CD8-positive, alpha-beta memory T cell (primary cell): ENCODE measurements around the gene TENM4. TPM values are rescaled to one million over a fixed set of nuclear protein-coding genes. Genes with fewer than 3 reads are reported as not detected.

Source experiments
- CTCF ChIA-PET: fragments of 350-600 bp; sonication (Branson Sonifier 250); formaldehyde crosslinking; loops from one replicate; lab custom pipeline; 2021; ENCODE audit warnings: antibody characterized with exemption; lab: Charles Lee
- POLR2A ChIA-PET: fragments of 350-600 bp; sonication (Branson Sonifier 250); formaldehyde crosslinking; loops from one replicate; lab custom pipeline; 2021; ENCODE audit warnings: antibody characterized with exemption; lab: Charles Lee
- DNase-seq, 5 donors: peaks; one replicate each; pipeline versions ENCODE4 v3.0.0 to v3.0.0-alpha.2; 2020 to 2022; ENCODE audit warnings: mixed read lengths in 1 of 5
- H3K27ac ChIP-seq: one replicate; pipeline ENCODE4 v1.7.0; 2013; ENCODE audit warnings: low read depth, mild to moderate bottlenecking, low read length, moderate library complexity
- H3K27me3 ChIP-seq: 2 replicates; pipeline ENCODE4 v1.7.0; 2013; ENCODE audit warnings: low read length, mild to moderate bottlenecking; ENCODE audit not compliant: insufficient read depth, poor library complexity, severe bottlenecking
- H3K36me3 ChIP-seq: 2 replicates; pipeline ENCODE4 v1.7.0; 2013; ENCODE audit warnings: mild to moderate bottlenecking, low read length, moderate library complexity; ENCODE audit not compliant: insufficient read depth
- H3K4me1 ChIP-seq: 2 replicates; pipeline ENCODE4 v1.7.0; 2013; ENCODE audit warnings: mild to moderate bottlenecking, low read length, moderate library complexity; ENCODE audit not compliant: insufficient read depth
- H3K4me3 ChIP-seq: 2 replicates; pipeline ENCODE4 v1.7.0; 2013; ENCODE audit warnings: mild to moderate bottlenecking, low read length
- H3K9me3 ChIP-seq: 2 replicates; pipeline ENCODE4 v1.7.0; 2013; ENCODE audit warnings: mild to moderate bottlenecking, low read length
- H3K27ac Mint-ChIP-seq, 8 donors: one replicate each; pipeline ENCODE4 v1.8.0; 2020 to 2021; ENCODE audit warnings: mixed read lengths in 8 of 8, mild to moderate bottlenecking in 6 of 8, inconsistent platforms in 3 of 8, moderate library complexity in 3 of 8
- H3K27me3 Mint-ChIP-seq, 2 donors: one replicate each; pipeline ENCODE4 v1.8.0; 2020 to 2021; ENCODE audit warnings: mixed read lengths in 2 of 2, mild to moderate bottlenecking in 1 of 2, moderate library complexity in 1 of 2
- H3K36me3 Mint-ChIP-seq, 3 donors: one replicate each; pipeline ENCODE4 v1.8.0; 2020 to 2021; ENCODE audit warnings: mixed read lengths in 3 of 3, inconsistent platforms in 1 of 3, mild to moderate bottlenecking in 1 of 3
- H3K4me1 Mint-ChIP-seq, 3 donors: one replicate each; pipeline ENCODE4 v1.8.0; 2020 to 2021; ENCODE audit warnings: mixed read lengths in 3 of 3, inconsistent platforms in 1 of 3, mild to moderate bottlenecking in 1 of 3
- H3K4me3 Mint-ChIP-seq, 7 donors: one replicate each; pipeline ENCODE4 v1.8.0; 2020 to 2021; ENCODE audit warnings: mixed read lengths in 7 of 7, mild to moderate bottlenecking in 6 of 7, moderate library complexity in 4 of 7, inconsistent platforms in 2 of 7
- H3K9me3 Mint-ChIP-seq, 5 donors: one replicate each; pipeline ENCODE4 v1.8.0; 2020 to 2022; ENCODE audit warnings: mixed read lengths in 5 of 5, mild to moderate bottlenecking in 3 of 5, moderate library complexity in 2 of 5, inconsistent platforms in 1 of 5
- polyA plus RNA-seq: library from polyadenylated mRNA; unstranded; fragments of 300-500 nt; fragmentation: Illumina TruSeq; gene quantifications from one replicate; pipeline ENCODE4 v1.2.3, GENCODE V29; 2021
- total RNA-seq, 2 experiments: library from RNA; stranded (reverse); gene quantifications; one replicate each; pipeline ENCODE4 v1.2.3, GENCODE V29; 2021

TENM4 gene
- total and polyA plus RNA-seq, 3 experiments from 2014 or later = not detected

GRCh38 chr11:79423736-79424135 is 17.1 kb downstream of the TENM4 start:
- ChIA-PET POLR2A (no interaction called here), CTCF (no interaction called here)
- no peaks in the 10 kb centered on the region for H3K36me3 Mint-ChIP-seq
- no peaks in the 10 kb centered on the region for H3K4me1 Mint-ChIP-seq
- H3K9me3 Mint-ChIP-seq = peaks cover 0 to 12% (median 0%) of the 10 kb centered on the region in 5 donors
- no peaks in the 10 kb centered on the region for H3K27me3 Mint-ChIP-seq
- H3K27ac ChIP-seq = no peak overlapping the region
- H3K9me3 ChIP-seq = no peaks in the 10 kb centered on the region
- no peak overlapping the region for H3K27ac Mint-ChIP-seq
- H3K4me3 ChIP-seq = no peak overlapping the region
- no peaks in the 10 kb centered on the region for H3K4me1 ChIP-seq
- H3K36me3 ChIP-seq = no peaks in the 10 kb centered on the region
- DNase-seq = no peak
- no peak overlapping the region for H3K4me3 Mint-ChIP-seq
- H3K27me3 ChIP-seq = no peaks in the 10 kb centered on the region

- no peak for DNase-seq
- ChIA-PET POLR2A (no interaction called here), CTCF (no interaction called here)
- no peak overlapping the region for H3K27ac Mint-ChIP-seq
- H3K4me1 Mint-ChIP-seq = no peaks in the 10 kb centered on the region
- Histone ChIP-seq H3K27ac (no peak overlapping the region), H3K36me3 (no peaks in the 10 kb centered on the region), H3K27me3 (no peaks in the 10 kb centered on the region), H3K4me1 (no peaks in the 10 kb centered on the region), H3K4me3 (no peak overlapping the region), H3K9me3 (no peaks in the 10 kb centered on the region)
- peaks cover 0 to 12% (median 0%) of the 10 kb centered on the region in 5 donors for H3K9me3 Mint-ChIP-seq
- H3K36me3 Mint-ChIP-seq = no peaks in the 10 kb centered on the region
- no peak overlapping the region for H3K4me3 Mint-ChIP-seq
- H3K27me3 Mint-ChIP-seq = no peaks in the 10 kb centered on the region
These were observed 18.0 kb downstream of the TENM4 start for GRCh38 chr11:79422866-79423265.

GRCh38 chr11:79421820-79422219 is 19.0 kb downstream of the TENM4 start:
- H3K27ac ChIP-seq = no peak overlapping the region
- H3K27me3 Mint-ChIP-seq = no peaks in the 10 kb centered on the region
- no peaks in the 10 kb centered on the region for H3K4me1 ChIP-seq
- no peaks in the 10 kb centered on the region for H3K4me1 Mint-ChIP-seq
- H3K9me3 Mint-ChIP-seq = peaks cover 0 to 9% (median 0%) of the 10 kb centered on the region in 5 donors
- H3K9me3 ChIP-seq = no peaks in the 10 kb centered on the region
- CTCF ChIA-PET = interaction anchor here (1.9 kb wide), 1 partner anchor 12 kb away, joined by 6 read pairs; no protein-coding TSS in a partner anchor
- no peaks in the 10 kb centered on the region for H3K36me3 Mint-ChIP-seq
- no peak for DNase-seq
- no peak overlapping the region for H3K27ac Mint-ChIP-seq
- H3K36me3 ChIP-seq = no peaks in the 10 kb centered on the region
- H3K4me3 Mint-ChIP-seq = no peak overlapping the region
- H3K4me3 ChIP-seq = no peak overlapping the region
- H3K27me3 ChIP-seq = no peaks in the 10 kb centered on the region
- POLR2A ChIA-PET = no interaction called here

GRCh38 chr11:79419120-79419519 is 21.7 kb downstream of the TENM4 start:
- Mint-ChIP-seq H3K9me3 (peaks cover 0 to 11% (median 0%) of the 10 kb centered on the region in 5 donors), H3K27ac (no peak overlapping the region), H3K4me1 (no peaks in the 10 kb centered on the region), H3K36me3 (no peaks in the 10 kb centered on the region), H3K27me3 (no peaks in the 10 kb centered on the region), H3K4me3 (no peak overlapping the region)
- Histone ChIP-seq H3K4me1 (no peaks in the 10 kb centered on the region), H3K27ac (no peak overlapping the region), H3K27me3 (no peaks in the 10 kb centered on the region), H3K36me3 (no peaks in the 10 kb centered on the region), H3K9me3 (no peaks in the 10 kb centered on the region), H3K4me3 (no peak overlapping the region)
- CTCF ChIA-PET = no interaction called here
- POLR2A ChIA-PET = no interaction called here
- no peak for DNase-seq

GRCh38 chr11:79418241-79418640 is 22.6 kb downstream of the TENM4 start:
- DNase-seq = no peak
- no peaks in the 10 kb centered on the region for H3K27me3 Mint-ChIP-seq
- peaks cover 0 to 9% (median 0%) of the 10 kb centered on the region in 5 donors for H3K9me3 Mint-ChIP-seq
- Histone ChIP-seq H3K36me3 (no peaks in the 10 kb centered on the region), H3K4me1 (no peaks in the 10 kb centered on the region), H3K27me3 (no peaks in the 10 kb centered on the region), H3K9me3 (no peaks in the 10 kb centered on the region), H3K27ac (no peak overlapping the region), H3K4me3 (no peak overlapping the region)
- H3K4me1 Mint-ChIP-seq = no peaks in the 10 kb centered on the region
- POLR2A ChIA-PET = no interaction called here
- no peaks in the 10 kb centered on the region for H3K36me3 Mint-ChIP-seq
- H3K4me3 Mint-ChIP-seq = peak overlapping the region in 1 of 7 donors; percentile 1
- no peak overlapping the region for H3K27ac Mint-ChIP-seq
- CTCF ChIA-PET = no interaction called here

GRCh38 chr11:79417069-79417920 is 23.5 kb downstream of the TENM4 start:
- Mint-ChIP-seq H3K36me3 (no peaks in the 10 kb centered on the region), H3K27me3 (no peaks in the 10 kb centered on the region), H3K4me3 (no peak overlapping the region), H3K9me3 (peaks cover 0 to 10% (median 0%) of the 10 kb centered on the region in 5 donors), H3K4me1 (no peaks in the 10 kb centered on the region), H3K27ac (no peak overlapping the region)
- Histone ChIP-seq H3K27ac (no peak overlapping the region), H3K9me3 (no peaks in the 10 kb centered on the region), H3K4me1 (no peaks in the 10 kb centered on the region), H3K36me3 (no peaks in the 10 kb centered on the region), H3K4me3 (no peak overlapping the region), H3K27me3 (no peaks in the 10 kb centered on the region)
- DNase-seq = no peak
- ChIA-PET CTCF (no interaction called here), POLR2A (no interaction called here)

- no peak overlapping the region for H3K4me3 Mint-ChIP-seq
- Histone ChIP-seq H3K9me3 (no peaks in the 10 kb centered on the region), H3K27me3 (no peaks in the 10 kb centered on the region), H3K36me3 (no peaks in the 10 kb centered on the region), H3K4me3 (no peak overlapping the region), H3K4me1 (no peaks in the 10 kb centered on the region), H3K27ac (no peak overlapping the region)
- no peak for DNase-seq
- peaks cover 0 to 7% (median 0%) of the 10 kb centered on the region in 5 donors for H3K9me3 Mint-ChIP-seq
- ChIA-PET CTCF (no interaction called here), POLR2A (no interaction called here)
- H3K36me3 Mint-ChIP-seq = no peaks in the 10 kb centered on the region
- H3K4me1 Mint-ChIP-seq = no peaks in the 10 kb centered on the region
- H3K27me3 Mint-ChIP-seq = peaks cover 0 to 2% of the 10 kb centered on the region in 2 donors
- no peak overlapping the region for H3K27ac Mint-ChIP-seq
These were observed 24.9 kb downstream of the TENM4 start for GRCh38 chr11:79415912-79416311.

- Mint-ChIP-seq H3K4me3 (no peak overlapping the region), H3K27me3 (peaks cover 0 to 2% of the 10 kb centered on the region in 2 donors), H3K27ac (no peak overlapping the region), H3K9me3 (peaks cover 0 to 7% (median 0%) of the 10 kb centered on the region in 5 donors), H3K36me3 (no peaks in the 10 kb centered on the region), H3K4me1 (no peaks in the 10 kb centered on the region)
- H3K4me1 ChIP-seq = no peaks in the 10 kb centered on the region
- H3K27me3 ChIP-seq = no peaks in the 10 kb centered on the region
- DNase-seq = no peak
- CTCF ChIA-PET = no interaction called here
- H3K9me3 ChIP-seq = no peaks in the 10 kb centered on the region
- no peak overlapping the region for H3K4me3 ChIP-seq
- no peaks in the 10 kb centered on the region for H3K36me3 ChIP-seq
- POLR2A ChIA-PET = no interaction called here
- no peak overlapping the region for H3K27ac ChIP-seq
These were observed 25.4 kb downstream of the TENM4 start for GRCh38 chr11:79415411-79415810.
